Measurements from ENCODE around the gene MICA.
"Not testable (repeated sequence)": the region's sequence is repeated elsewhere in the genome, so short reads cannot be mapped to it uniquely, and the experiment has no call there.

MICA gene

DNA sequence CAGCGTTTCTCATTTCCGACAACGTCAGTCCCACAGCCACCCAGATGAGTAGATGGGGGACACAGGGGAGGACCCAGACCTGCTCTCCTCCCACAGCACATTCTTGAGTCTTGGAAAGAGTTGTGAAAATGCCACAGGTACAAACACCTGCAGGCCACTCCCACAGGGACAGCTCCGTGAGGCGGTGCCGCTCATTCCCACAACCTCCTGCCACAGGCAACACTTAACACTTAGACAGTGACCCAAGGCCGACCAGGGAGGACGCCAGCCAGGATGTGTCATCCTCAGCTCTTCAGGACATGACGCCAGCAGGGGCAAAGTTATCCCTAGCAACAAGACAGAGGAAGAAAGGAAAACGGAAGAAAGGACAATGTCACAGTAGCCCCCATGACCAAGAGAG is 23.5 kb upstream of the MICA start:
- H3K4me1 ChIP-seq (ENCODE audit: control insufficient read depth in 1 of 2, insufficient read depth in 2 of 2, low read length in 2 of 2): peaks cover 21 to 23% of the 10 kb centered on the region in 2 donors
- H3K9ac ChIP-seq (ENCODE audit: low read depth in 1 of 2, low read length in 2 of 2): no peak overlapping the region
- H3K27ac ChIP-seq (ENCODE audit: low read depth, low read length): no peak overlapping the region
- no peak overlapping the region for H3K4me3 ChIP-seq (ENCODE audit: low read depth in 1 of 2, low read length in 2 of 2)
- no peaks in the 10 kb centered on the region for H3K9me3 ChIP-seq (ENCODE audit: control insufficient read depth in 1 of 2, low read length in 2 of 2)
- H3K27me3 ChIP-seq (ENCODE audit: control insufficient read depth in 1 of 2, insufficient read depth in 2 of 2, low read length in 2 of 2): peaks cover 0 to 4% of the 10 kb centered on the region in 2 donors
- no peaks in the 10 kb centered on the region for H3K36me3 ChIP-seq (ENCODE audit: control insufficient read depth in 1 of 2, insufficient read depth in 2 of 2, low read length in 2 of 2)

DNA sequence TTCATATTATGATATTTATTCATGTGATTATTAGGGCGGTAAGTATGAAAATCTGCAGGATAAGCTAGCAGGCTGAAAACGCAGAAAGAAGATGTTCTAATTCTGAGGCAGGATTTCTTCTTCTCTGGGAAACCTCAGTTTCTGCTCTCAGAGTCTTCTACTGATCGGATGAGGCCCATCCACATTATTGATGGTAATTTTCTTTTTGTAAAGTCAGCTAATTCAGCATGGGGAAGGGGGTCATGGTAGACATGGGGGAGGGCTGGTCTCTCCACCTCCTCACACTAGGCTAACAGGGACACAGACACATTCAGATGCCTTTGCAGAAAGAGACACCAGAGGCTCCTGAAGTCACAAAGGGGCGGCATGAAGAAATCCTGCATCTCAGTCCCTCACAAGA is 21.7 kb upstream of the MICA start:
- Histone ChIP-seq H3K4me3 (ENCODE audit: low read depth in 1 of 2, low read length in 2 of 2) (no peak overlapping the region), H3K36me3 (ENCODE audit: control insufficient read depth in 1 of 2, insufficient read depth in 2 of 2, low read length in 2 of 2) (no peaks in the 10 kb centered on the region), H3K4me1 (ENCODE audit: control insufficient read depth in 1 of 2, insufficient read depth in 2 of 2, low read length in 2 of 2) (peaks cover 21 to 23% of the 10 kb centered on the region in 2 donors), H3K27ac (ENCODE audit: low read depth, low read length) (no peak overlapping the region), H3K27me3 (ENCODE audit: control insufficient read depth in 1 of 2, insufficient read depth in 2 of 2, low read length in 2 of 2) (peaks cover 0 to 4% of the 10 kb centered on the region in 2 donors), H3K9me3 (ENCODE audit: control insufficient read depth in 1 of 2, low read length in 2 of 2) (no peaks in the 10 kb centered on the region), H3K9ac (ENCODE audit: low read depth in 1 of 2, low read length in 2 of 2) (no peak overlapping the region)

GRCh38 chr6:31383149-31383548 is 20.2 kb upstream of the MICA start:
- no peak overlapping the region for H3K4me3 ChIP-seq (ENCODE audit: low read depth in 1 of 2, low read length in 2 of 2)
- H3K27me3 ChIP-seq (ENCODE audit: control insufficient read depth in 1 of 2, insufficient read depth in 2 of 2, low read length in 2 of 2): peaks cover 0 to 4% of the 10 kb centered on the region in 2 donors
- H3K36me3 ChIP-seq (ENCODE audit: control insufficient read depth in 1 of 2, insufficient read depth in 2 of 2, low read length in 2 of 2): no peaks in the 10 kb centered on the region
- H3K9ac ChIP-seq (ENCODE audit: low read depth in 1 of 2, low read length in 2 of 2): no peak overlapping the region
- peaks cover 9 to 10% of the 10 kb centered on the region in 2 donors for H3K4me1 ChIP-seq (ENCODE audit: control insufficient read depth in 1 of 2, insufficient read depth in 2 of 2, low read length in 2 of 2)
- H3K27ac ChIP-seq (ENCODE audit: low read depth, low read length): no peak overlapping the region
- no peaks in the 10 kb centered on the region for H3K9me3 ChIP-seq (ENCODE audit: control insufficient read depth in 1 of 2, low read length in 2 of 2)

DNA sequence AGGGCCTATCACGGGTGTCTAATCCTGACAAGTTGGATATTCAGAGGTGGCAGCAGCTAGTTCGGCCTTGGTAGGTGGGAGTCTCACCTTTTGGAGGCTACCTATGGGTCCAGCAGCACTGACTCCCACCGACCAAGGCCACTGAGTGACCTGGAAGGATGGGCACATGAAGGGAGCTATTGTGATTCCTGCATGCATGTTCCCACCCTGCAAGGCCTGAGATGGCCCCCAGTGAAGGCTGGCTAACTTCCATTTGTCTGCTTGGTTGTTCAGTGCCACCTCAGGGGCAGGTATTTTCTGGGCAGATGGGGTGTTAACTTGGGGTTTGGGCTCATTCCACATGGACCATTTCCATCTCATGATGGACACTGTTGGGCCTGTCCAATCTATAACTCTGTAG is 18.4 kb upstream of the MICA start:
- Histone ChIP-seq H3K9me3 (ENCODE audit: control insufficient read depth in 1 of 2, low read length in 2 of 2) (no peaks in the 10 kb centered on the region), H3K27ac (ENCODE audit: low read depth, low read length) (no peak overlapping the region), H3K36me3 (ENCODE audit: control insufficient read depth in 1 of 2, insufficient read depth in 2 of 2, low read length in 2 of 2) (no peaks in the 10 kb centered on the region)

GRCh38 chr6:31386099-31386498 is 17.3 kb upstream of the MICA start:
- no peak overlapping the region for H3K4me3 ChIP-seq (ENCODE audit: low read depth in 1 of 2, low read length in 2 of 2)
- H3K27ac ChIP-seq (ENCODE audit: low read depth, low read length): no peak overlapping the region
- no peaks in the 10 kb centered on the region for H3K9me3 ChIP-seq (ENCODE audit: control insufficient read depth in 1 of 2, low read length in 2 of 2)
- H3K27me3 ChIP-seq (ENCODE audit: control insufficient read depth in 1 of 2, insufficient read depth in 2 of 2, low read length in 2 of 2): no peaks in the 10 kb centered on the region
- no peak overlapping the region for H3K9ac ChIP-seq (ENCODE audit: low read depth in 1 of 2, low read length in 2 of 2)
- no peaks in the 10 kb centered on the region for H3K4me1 ChIP-seq (ENCODE audit: control insufficient read depth in 1 of 2, insufficient read depth in 2 of 2, low read length in 2 of 2)
- no peaks in the 10 kb centered on the region for H3K36me3 ChIP-seq (ENCODE audit: control insufficient read depth in 1 of 2, insufficient read depth in 2 of 2, low read length in 2 of 2)

More for the DNA sequence above, 18.4 kb upstream of the MICA start:
- no peak overlapping the region for H3K4me3 ChIP-seq (ENCODE audit: low read depth in 1 of 2, low read length in 2 of 2)
- H3K4me1 ChIP-seq (ENCODE audit: control insufficient read depth in 1 of 2, insufficient read depth in 2 of 2, low read length in 2 of 2): no peaks in the 10 kb centered on the region
- H3K9ac ChIP-seq (ENCODE audit: low read depth in 1 of 2, low read length in 2 of 2): no peak overlapping the region
- no peaks in the 10 kb centered on the region for H3K27me3 ChIP-seq (ENCODE audit: control insufficient read depth in 1 of 2, insufficient read depth in 2 of 2, low read length in 2 of 2)

DNA sequence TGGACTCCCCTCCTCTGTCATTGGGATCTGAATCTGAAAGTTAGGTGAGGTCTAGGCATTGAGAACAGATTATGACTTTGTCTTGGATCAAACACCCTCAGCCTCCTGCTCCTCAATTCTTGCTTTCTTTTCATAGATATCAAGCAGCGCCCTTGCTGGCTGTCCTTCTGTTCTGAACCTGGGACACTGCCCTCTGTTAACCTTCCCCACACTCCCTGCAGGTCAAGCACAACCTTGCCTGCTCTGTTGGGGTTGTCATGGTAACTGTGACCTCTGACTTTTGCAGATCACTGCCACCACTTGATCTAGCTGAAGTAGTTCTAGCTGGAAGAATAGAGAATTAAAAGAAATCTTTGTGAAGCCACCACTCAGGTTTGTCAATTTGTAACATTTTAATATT is 16.4 kb upstream of the MICA start:
- H3K9me3 ChIP-seq (ENCODE audit: control insufficient read depth in 1 of 2, low read length in 2 of 2): no peaks in the 10 kb centered on the region
- H3K27me3 ChIP-seq (ENCODE audit: control insufficient read depth in 1 of 2, insufficient read depth in 2 of 2, low read length in 2 of 2): no peaks in the 10 kb centered on the region
- H3K4me3 ChIP-seq (ENCODE audit: low read depth in 1 of 2, low read length in 2 of 2): no peak overlapping the region
- H3K9ac ChIP-seq (ENCODE audit: low read depth in 1 of 2, low read length in 2 of 2): no peak overlapping the region
- no peak overlapping the region for H3K27ac ChIP-seq (ENCODE audit: low read depth, low read length)
- H3K36me3 ChIP-seq (ENCODE audit: control insufficient read depth in 1 of 2, insufficient read depth in 2 of 2, low read length in 2 of 2): no peaks in the 10 kb centered on the region
- H3K4me1 ChIP-seq (ENCODE audit: control insufficient read depth in 1 of 2, insufficient read depth in 2 of 2, low read length in 2 of 2): no peaks in the 10 kb centered on the region

- not testable (repeated sequence) for H3K27ac ChIP-seq (ENCODE audit: low read depth, low read length); H3K9me3 ChIP-seq (ENCODE audit: control insufficient read depth in 1 of 2, low read length in 2 of 2); H3K9ac ChIP-seq (ENCODE audit: low read depth in 1 of 2, low read length in 2 of 2); H3K4me1 ChIP-seq (ENCODE audit: control insufficient read depth in 1 of 2, insufficient read depth in 2 of 2, low read length in 2 of 2); H3K36me3 ChIP-seq (ENCODE audit: control insufficient read depth in 1 of 2, insufficient read depth in 2 of 2, low read length in 2 of 2); H3K27me3 ChIP-seq (ENCODE audit: control insufficient read depth in 1 of 2, insufficient read depth in 2 of 2, low read length in 2 of 2); H3K4me3 ChIP-seq (ENCODE audit: low read depth in 1 of 2, low read length in 2 of 2)
Observed at GRCh38 chr6:31388916-31389801, 14.2 kb upstream of the MICA start.

DNA sequence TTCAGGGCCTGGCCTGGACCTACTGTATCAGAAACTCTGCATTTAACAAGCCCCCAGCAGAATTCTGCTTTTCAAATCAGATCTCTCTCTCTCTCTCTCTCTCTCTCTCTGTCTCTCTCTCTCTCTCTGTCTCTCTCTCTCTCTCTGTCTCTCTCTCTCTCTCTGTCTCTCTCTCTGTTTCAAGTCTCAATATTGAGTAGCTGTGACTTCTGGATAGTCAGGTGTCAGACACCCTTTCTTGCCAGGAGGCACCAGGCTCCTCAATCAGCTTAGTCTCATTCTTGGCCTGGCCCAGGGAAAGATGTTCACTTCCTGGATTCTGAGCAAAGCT is 13.6 kb upstream of the MICA start:
- H3K4me3 ChIP-seq (ENCODE audit: low read depth in 1 of 2, low read length in 2 of 2); H3K4me1 ChIP-seq (ENCODE audit: control insufficient read depth in 1 of 2, insufficient read depth in 2 of 2, low read length in 2 of 2); H3K27ac ChIP-seq (ENCODE audit: low read depth, low read length); H3K9me3 ChIP-seq (ENCODE audit: control insufficient read depth in 1 of 2, low read length in 2 of 2); H3K27me3 ChIP-seq (ENCODE audit: control insufficient read depth in 1 of 2, insufficient read depth in 2 of 2, low read length in 2 of 2); H3K36me3 ChIP-seq (ENCODE audit: control insufficient read depth in 1 of 2, insufficient read depth in 2 of 2, low read length in 2 of 2); H3K9ac ChIP-seq (ENCODE audit: low read depth in 1 of 2, low read length in 2 of 2): not testable (repeated sequence)

- Histone ChIP-seq H3K9ac (ENCODE audit: low read depth in 1 of 2, low read length in 2 of 2) (peak overlapping the region in 1 of 2 donors; percentile 47), H3K36me3 (ENCODE audit: control insufficient read depth in 1 of 2, insufficient read depth in 2 of 2, low read length in 2 of 2) (no peaks in the 10 kb centered on the region), H3K9me3 (ENCODE audit: control insufficient read depth in 1 of 2, low read length in 2 of 2) (no peaks in the 10 kb centered on the region), H3K27me3 (ENCODE audit: control insufficient read depth in 1 of 2, insufficient read depth in 2 of 2, low read length in 2 of 2) (no peaks in the 10 kb centered on the region), H3K4me1 (ENCODE audit: control insufficient read depth in 1 of 2, insufficient read depth in 2 of 2, low read length in 2 of 2) (peaks cover 8 to 19% of the 10 kb centered on the region in 2 donors), H3K27ac (ENCODE audit: low read depth, low read length) (no peak overlapping the region), H3K4me3 (ENCODE audit: low read depth in 1 of 2, low read length in 2 of 2) (no peak overlapping the region)
Observed at GRCh38 chr6:31393932-31394331, 9.5 kb upstream of the MICA start.

DNA sequence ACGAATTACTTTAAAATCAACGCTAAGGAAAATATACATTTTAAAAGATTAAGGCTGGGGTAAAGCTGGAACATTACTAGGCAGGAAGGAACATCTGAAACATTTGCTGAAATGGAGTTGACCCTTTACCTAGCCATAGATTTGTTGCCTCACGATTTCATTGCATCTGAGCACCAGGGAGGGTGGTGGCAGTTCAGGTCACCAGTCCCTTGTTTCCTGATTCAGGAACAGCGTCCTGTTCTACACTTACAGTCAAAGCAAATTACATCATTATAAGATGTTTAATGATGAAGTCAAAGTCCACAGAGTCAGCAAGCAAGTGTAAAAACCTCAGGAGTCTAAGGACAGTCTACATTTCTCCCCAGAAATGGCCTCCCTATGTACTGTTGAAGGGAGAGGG is 9.0 kb upstream of the MICA start:
- Histone ChIP-seq H3K9me3 (ENCODE audit: control insufficient read depth in 1 of 2, low read length in 2 of 2) (no peaks in the 10 kb centered on the region), H3K27me3 (ENCODE audit: control insufficient read depth in 1 of 2, insufficient read depth in 2 of 2, low read length in 2 of 2) (no peaks in the 10 kb centered on the region), H3K9ac (ENCODE audit: low read depth in 1 of 2, low read length in 2 of 2) (no peak overlapping the region), H3K36me3 (ENCODE audit: control insufficient read depth in 1 of 2, insufficient read depth in 2 of 2, low read length in 2 of 2) (no peaks in the 10 kb centered on the region), H3K4me3 (ENCODE audit: low read depth in 1 of 2, low read length in 2 of 2) (no peak overlapping the region), H3K27ac (ENCODE audit: low read depth, low read length) (no peak overlapping the region), H3K4me1 (ENCODE audit: control insufficient read depth in 1 of 2, insufficient read depth in 2 of 2, low read length in 2 of 2) (peaks cover 8 to 19% of the 10 kb centered on the region in 2 donors)
